ENCODE results near the gene ADAMTS2.

The ADAMTS2 gene

GRCh38 chr5:179298181-179298993 lies 46.9 kb downstream of the ADAMTS2 start:
- Histone ChIP-seq H3K27ac (no peak overlapping the region), H3K9me3 (ENCODE audit: low read depth, low read length) (no peaks in the 10 kb centered on the region), H3K36me3 (ENCODE audit: insufficient read depth, low read length) (no peaks in the 10 kb centered on the region), H3K4me3 (no peak overlapping the region), H3K9ac (ENCODE audit: insufficient read length) (no peak overlapping the region)
- DNase-seq (ENCODE audit: low read depth, low spot score), result no peak
- no peak for TF ChIP-seq EZH2 (IDR thresholded peaks at IDR 0.05)

DNA sequence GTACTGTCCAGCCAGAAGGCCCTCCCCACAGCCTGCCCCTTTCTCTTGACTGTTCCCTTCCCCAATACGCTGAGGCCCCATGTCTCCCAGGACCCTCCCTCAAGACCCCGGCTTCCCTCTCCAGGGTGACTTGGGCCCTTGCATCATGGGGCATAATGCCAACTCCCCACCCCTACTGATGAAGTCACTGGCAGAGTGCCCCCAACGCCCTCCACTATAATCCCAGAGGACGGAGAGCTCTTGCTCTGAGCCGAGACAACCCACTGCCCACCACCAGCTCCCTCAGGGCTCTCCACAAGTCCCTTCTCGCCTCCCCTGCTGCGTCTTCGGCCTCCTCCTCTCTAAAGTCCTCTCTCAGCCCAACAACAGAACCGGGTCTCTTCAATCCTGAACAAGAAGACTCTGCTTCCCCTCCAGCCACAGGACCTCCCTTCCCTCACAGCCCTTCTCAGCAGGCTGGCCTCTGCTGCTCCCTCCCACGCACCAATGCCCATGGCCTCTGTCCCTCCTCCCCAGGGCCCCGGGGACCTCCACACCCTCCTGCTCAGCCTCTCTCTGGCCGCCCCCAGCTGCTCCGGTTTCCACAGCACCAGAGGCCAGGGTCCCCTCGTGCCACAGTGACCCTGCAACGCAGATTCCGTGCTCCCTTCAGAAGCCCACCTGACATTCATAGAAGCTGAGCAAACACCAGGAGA lies 47.6 kb downstream of the ADAMTS2 start:
- Histone ChIP-seq H3K9me3 (ENCODE audit: low read depth, low read length) (no peaks in the 10 kb centered on the region), H3K9ac (ENCODE audit: insufficient read length) (no peak overlapping the region), H3K27ac (no peak overlapping the region), H3K4me3 (no peak overlapping the region), H3K36me3 (ENCODE audit: insufficient read depth, low read length) (no peaks in the 10 kb centered on the region)
- TF ChIP-seq FOXP2 (optimal IDR thresholded peaks at IDR 0.05; ENCODE audit: control extremely low read depth, extremely low read length, insufficient read depth) (no peak), POLR2AphosphoS5 (IDR thresholded peaks at IDR 0.05; ENCODE audit: borderline replicate concordance, low read depth, low read length) (no peak), EZH2 (IDR thresholded peaks at IDR 0.05) (no peak)
- no peak for DNase-seq (ENCODE audit: low read depth, low spot score)

GRCh38 chr5:179297026-179297425 lies 48.2 kb downstream of the ADAMTS2 start:
- no peak for TF ChIP-seq EZH2 (IDR thresholded peaks at IDR 0.05)

GRCh38 chr5:179296150-179296821 lies 49.0 kb downstream of the ADAMTS2 start:
- Histone ChIP-seq H3K27ac (no peak overlapping the region), H3K9me3 (ENCODE audit: low read depth, low read length) (no peaks in the 10 kb centered on the region), H3K36me3 (ENCODE audit: insufficient read depth, low read length) (no peaks in the 10 kb centered on the region), H3K9ac (ENCODE audit: insufficient read length) (no peak overlapping the region), H3K4me3 (no peak overlapping the region)
- TF ChIP-seq POLR2AphosphoS5 (IDR thresholded peaks at IDR 0.05; ENCODE audit: borderline replicate concordance, low read depth, low read length), result no peak
- DNase-seq (ENCODE audit: low read depth, low spot score), result no peak

More at GRCh38 chr5:179297026-179297425, 48.2 kb downstream of the ADAMTS2 start:
- no peak overlapping the region for H3K4me3 ChIP-seq
- H3K9ac ChIP-seq (ENCODE audit: insufficient read length), result no peak overlapping the region
- no peak overlapping the region for H3K27ac ChIP-seq
- no peaks in the 10 kb centered on the region for H3K36me3 ChIP-seq (ENCODE audit: insufficient read depth, low read length)
- H3K9me3 ChIP-seq (ENCODE audit: low read depth, low read length), result no peaks in the 10 kb centered on the region
- no peak for DNase-seq (ENCODE audit: low read depth, low spot score)

DNA sequence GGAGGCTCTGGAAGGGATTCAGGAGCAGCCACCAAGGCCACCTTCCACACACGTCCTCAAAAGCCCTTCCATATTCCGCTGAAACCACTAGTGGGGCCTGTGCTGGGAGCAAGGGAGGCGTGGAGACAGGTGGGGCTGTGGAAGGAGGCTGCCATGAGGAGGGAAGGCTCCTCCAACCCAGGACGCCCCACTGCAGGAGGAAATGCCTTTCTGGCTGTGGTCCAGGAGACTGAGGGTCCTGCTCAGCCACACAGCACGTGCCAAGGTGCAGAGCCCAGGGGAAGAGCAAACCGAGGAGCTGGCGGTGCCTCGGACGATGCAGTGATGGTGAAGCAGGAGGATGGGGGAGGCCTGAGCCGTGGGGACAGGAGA lies 49.5 kb downstream of the ADAMTS2 start:
- no peak for DNase-seq (ENCODE audit: low read depth, low spot score)
- H3K36me3 ChIP-seq (ENCODE audit: insufficient read depth, low read length), result no peaks in the 10 kb centered on the region
- H3K9ac ChIP-seq (ENCODE audit: insufficient read length), result no peak overlapping the region
- TF ChIP-seq EZH2 (IDR thresholded peaks at IDR 0.05) (no peak), POLR2AphosphoS5 (IDR thresholded peaks at IDR 0.05; ENCODE audit: borderline replicate concordance, low read depth, low read length) (no peak), FOXP2 (optimal IDR thresholded peaks at IDR 0.05; ENCODE audit: control extremely low read depth, extremely low read length, insufficient read depth) (no peak)
- H3K4me3 ChIP-seq, result no peak overlapping the region
- H3K27ac ChIP-seq, result no peak overlapping the region
- H3K9me3 ChIP-seq (ENCODE audit: low read depth, low read length), result no peaks in the 10 kb centered on the region

DNA sequence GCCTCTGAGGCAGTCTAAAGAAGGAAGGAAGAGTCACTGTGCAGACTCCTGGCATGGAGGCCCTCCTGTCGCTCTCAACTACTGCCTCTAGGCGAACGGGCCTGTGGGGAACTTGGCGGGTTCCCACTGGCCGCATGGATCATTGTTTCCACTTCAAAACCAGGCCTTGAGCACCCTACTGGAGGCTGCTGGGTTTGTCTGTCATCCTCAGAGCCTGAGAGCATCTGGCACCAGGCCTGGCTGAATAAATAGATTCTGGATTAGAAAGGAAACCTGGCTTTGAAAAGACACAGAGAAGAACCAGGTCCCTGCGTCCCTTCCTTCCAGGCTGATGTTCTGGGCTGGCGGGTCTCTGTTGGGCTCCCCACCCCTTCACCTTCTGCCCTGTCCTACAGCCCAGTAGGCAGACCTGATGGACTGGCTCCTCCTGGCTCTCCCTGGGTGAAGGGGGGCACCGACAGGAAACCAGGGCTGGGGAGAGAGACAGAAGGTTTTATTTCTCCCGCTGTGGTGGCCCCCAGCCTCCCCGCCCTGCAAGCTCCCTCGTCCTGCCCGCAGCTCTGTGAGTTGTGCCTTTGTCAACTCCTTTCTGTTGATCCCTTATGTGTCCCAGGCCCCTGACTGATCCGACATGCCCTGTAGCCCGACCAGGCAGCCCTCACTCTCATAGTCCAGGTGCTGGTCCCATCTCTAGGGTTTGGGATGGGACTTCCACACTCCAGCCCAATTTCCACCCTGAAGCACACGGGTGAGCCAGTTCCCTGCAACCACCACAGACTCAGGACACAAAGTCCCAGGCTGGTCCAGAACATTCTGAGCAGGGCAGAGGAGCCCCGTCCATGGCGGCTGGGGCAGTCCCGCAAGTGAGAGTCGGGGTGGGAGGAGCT lies 50.1 kb downstream of the ADAMTS2 start:
- no peak overlapping the region for H3K4me3 ChIP-seq
- H3K9ac ChIP-seq (ENCODE audit: insufficient read length), result no peak overlapping the region
- no peaks in the 10 kb centered on the region for H3K9me3 ChIP-seq (ENCODE audit: low read depth, low read length)
- no peaks in the 10 kb centered on the region for H3K36me3 ChIP-seq (ENCODE audit: insufficient read depth, low read length)
- no peak for DNase-seq (ENCODE audit: low read depth, low spot score)
- TF ChIP-seq FOXP2 (optimal IDR thresholded peaks at IDR 0.05; ENCODE audit: control extremely low read depth, extremely low read length, insufficient read depth) (no peak), EZH2 (IDR thresholded peaks at IDR 0.05) (no peak), POLR2AphosphoS5 (IDR thresholded peaks at IDR 0.05; ENCODE audit: borderline replicate concordance, low read depth, low read length) (no peak)
- no peak overlapping the region for H3K27ac ChIP-seq

DNA sequence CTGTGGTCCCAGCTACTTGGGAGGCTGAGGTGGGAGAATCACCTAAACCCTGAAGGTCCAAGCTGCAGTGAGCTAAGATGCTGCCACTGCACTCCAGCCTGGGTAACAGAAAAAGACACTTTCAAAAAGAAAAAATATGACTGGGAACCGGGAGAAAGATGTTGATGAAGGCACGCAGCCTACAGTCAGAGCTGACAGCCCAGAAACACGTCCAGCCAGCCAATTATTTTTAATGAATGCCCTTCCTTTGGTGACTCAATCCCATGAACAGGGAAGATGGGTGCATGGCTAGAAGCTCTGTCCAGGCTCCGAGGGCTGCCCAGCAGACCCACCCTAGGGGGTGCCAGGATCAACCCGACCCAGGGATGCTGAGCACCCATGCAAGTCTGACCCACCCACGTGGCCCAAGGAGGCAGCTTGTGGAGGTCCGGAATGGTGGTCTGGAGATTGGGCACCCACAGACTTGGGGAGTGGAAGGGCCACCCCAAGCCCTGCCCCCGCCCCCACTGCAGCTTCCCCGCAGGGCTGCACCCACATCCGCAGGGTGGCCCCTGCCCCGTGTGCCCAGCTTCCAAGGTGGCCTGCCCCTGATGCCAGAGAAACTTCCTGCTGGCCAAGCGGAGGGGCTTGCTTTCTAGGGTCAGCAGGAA lies 51.0 kb downstream of the ADAMTS2 start:
- Histone ChIP-seq H3K27ac (no peak overlapping the region), H3K9me3 (ENCODE audit: low read depth, low read length) (no peaks in the 10 kb centered on the region), H3K9ac (ENCODE audit: insufficient read length) (no peak overlapping the region), H3K4me3 (no peak overlapping the region), H3K36me3 (ENCODE audit: insufficient read depth, low read length) (no peaks in the 10 kb centered on the region)
- TF ChIP-seq POLR2AphosphoS5 (IDR thresholded peaks at IDR 0.05; ENCODE audit: borderline replicate concordance, low read depth, low read length), result no peak
- TF ChIP-seq FOXP2 (optimal IDR thresholded peaks at IDR 0.05; ENCODE audit: control extremely low read depth, extremely low read length, insufficient read depth), result no peak
- no peak for TF ChIP-seq EZH2 (IDR thresholded peaks at IDR 0.05)
- no peak for DNase-seq (ENCODE audit: low read depth, low spot score)
